GM21528 (cell line): ENCODE data around the gene RNF167.

Experiments used
- ATAC-seq: cut with Tn5 transposase; IDR thresholded peaks from one replicate; pipeline ENCODE4 v1.9.1; 2021; ENCODE audit warnings: mild to moderate bottlenecking, moderate library complexity; ENCODE audit not compliant: unreplicated experiment, low FRiP score

RNF167 gene

DNA sequence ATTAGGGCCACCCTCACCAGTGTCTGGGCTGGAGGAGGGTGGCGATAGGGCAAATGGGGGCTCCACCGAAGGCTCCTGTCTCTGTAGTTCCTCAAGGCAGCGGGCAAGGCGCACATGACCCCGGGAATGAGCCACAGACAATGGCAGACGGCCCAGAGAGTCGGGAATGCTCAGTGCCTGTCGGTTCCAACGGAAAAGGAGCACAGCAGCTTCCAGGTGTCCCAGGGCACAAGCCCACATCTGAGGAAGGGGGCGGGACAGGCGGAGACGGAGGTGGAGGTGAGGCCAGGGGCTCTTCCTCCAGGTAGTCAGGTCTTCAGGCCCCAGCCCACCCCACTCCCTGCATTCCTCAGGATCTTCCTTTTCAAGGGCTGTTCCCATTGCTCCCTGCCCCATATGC lies 32.7 kb downstream of the RNF167 start:
- no peak for ATAC-seq

DNA sequence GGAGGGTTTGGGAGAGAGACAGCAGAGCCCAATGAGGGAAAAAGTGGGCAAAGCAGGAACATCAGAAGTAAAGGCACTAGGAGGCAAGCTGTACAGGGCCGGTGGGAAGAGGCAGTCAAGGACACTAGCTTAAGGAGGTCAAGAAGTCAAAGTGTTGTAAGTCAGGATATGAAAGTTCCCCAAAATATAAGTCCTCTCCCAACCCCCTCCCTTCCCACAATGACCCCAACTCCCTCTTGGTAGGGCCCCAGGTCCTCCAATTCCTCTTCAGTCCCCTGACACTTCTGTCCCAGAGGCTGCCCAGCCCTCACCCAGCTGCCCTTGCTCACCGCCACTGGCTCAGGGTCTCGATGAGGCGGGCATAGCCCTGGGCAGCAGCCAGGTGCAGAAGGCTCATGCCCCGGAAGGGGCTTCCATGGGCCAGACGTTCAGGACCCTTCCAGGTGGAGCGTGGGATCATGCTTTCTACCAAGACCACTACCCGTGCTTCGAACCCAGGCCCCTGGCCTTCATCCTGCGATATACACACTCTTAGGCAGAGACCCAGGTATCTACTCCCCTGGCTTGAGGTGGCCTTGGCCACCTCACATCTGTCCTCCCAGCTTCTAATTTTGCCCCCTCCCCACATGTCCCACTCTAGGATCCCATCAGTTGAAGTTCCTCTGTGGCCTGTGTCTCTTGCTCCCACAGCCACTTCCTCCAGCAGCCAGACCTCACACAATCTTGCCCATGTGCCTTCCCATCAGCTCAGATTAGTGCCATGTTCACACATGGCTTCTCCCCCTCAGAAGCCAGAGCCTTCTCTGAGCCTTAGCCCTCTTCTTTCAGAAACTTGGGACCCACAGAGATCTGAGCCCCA lies 33.4 kb downstream of the RNF167 start:
- no peak for ATAC-seq

DNA sequence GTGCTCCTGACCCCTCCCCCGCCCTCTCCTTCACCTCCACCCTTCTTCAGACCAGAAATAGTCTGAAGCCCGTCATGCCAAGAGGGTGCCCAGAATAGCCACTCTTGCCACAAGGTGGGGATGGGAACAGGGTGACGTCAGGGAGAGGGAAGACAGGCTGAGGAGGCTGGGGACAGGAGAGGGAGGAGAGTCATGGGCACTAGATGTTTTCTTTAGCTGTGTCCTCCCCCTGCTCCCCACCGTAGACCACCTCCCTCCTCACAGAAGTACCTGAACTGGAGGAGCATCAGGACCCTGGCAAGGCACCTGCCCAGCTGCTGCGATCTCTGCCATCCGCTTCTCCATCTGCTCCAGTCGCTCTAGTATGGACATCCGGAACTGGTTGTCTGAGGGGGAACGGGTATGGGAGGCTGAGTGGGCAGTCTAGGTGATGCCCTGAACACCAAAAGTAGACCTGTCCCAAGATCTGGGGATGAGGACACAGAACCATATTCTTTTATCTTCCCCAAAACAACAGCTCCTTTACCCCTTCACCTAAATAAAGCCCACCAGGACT lies 34.1 kb downstream of the RNF167 start:
- ATAC-seq = no peak

DNA sequence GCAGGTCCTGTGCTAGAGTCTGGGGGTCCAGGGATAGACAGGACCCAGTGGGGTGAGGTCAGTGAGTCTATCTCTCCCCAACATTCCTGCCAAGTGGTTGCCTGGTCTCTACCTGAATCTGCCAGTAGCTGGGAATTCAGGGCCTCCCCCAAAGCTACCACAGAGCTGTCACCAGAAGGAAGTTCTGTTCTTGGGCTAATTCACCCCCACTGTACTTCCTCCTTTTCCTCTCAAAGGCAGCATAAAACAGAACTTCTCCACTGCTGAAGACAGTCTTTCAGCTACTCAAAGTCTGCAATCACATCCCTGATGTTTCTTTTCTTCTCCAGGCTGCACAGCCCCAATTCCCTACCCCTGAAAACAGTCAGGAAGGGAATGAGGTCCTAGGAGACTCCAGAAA lies 38.7 kb downstream of the RNF167 start:
- ATAC-seq = no peak

DNA sequence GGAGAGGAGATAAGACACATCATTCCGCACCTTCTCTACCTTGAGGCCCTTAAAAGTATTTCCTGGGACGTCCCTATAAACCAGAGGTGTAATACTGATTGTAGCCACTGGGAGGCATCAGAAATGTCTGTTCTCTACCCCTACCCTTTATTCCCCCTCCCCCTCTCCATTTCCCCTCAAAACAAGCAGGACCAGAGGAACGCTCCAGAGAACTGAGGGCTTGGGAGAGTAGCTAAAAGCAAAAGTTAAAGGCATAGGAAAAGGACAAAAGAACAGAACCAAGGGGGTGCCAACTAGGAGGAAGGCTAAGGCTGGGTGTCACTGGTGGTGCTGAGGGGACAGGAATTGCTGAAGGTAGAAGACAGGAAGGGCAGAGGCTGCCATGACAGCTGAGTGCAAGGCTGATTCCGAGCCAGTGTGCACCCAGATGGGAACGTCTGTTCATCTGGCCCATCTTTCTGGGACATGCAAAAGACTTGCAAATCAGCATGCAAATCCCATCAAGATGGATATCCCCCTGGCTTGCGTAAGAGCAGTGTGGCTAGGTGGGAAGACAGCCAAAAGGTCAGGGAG lies 40.7 kb downstream of the RNF167 start:
- no peak for ATAC-seq

DNA sequence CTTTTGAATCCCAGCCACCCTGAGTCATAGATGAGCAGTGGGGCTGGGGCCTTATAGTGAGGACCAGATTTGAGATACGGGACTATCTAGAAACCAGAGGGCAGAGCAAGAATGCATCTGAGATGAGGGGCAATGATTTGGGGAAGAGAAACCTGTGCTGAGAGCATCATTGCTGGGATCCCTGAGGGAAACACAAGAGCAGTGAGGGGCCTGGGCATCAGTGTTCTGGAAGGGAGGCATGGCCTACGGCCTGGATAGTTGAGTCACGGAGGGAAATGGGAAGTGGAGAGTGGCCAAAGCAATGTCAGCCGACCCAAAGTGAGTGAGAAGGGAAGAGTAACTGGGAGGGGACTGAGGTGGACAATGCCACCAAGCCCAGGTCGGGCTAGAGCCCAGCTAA lies 42.2 kb downstream of the RNF167 start:
- ATAC-seq = no peak

DNA sequence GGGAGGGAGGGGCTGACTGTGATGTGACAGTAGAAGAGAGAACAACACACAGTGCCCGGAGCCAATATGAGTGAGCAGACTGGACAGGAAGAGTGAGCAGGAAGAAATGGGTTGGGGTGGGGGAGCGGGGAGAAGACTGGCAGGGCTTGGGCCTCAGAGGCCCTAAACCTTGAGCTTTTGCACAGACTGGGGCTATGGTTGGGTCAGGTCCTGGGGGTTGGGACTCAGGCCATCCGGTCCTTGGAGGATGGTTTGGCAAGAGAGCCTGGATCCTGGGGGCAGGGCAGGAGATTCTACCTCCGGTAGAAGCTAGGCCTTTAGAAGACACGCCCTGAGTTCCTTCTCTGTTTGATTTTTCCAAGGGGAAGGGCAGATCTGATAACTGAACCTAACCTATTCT lies 46.3 kb downstream of the RNF167 start:
- no peak for ATAC-seq

DNA sequence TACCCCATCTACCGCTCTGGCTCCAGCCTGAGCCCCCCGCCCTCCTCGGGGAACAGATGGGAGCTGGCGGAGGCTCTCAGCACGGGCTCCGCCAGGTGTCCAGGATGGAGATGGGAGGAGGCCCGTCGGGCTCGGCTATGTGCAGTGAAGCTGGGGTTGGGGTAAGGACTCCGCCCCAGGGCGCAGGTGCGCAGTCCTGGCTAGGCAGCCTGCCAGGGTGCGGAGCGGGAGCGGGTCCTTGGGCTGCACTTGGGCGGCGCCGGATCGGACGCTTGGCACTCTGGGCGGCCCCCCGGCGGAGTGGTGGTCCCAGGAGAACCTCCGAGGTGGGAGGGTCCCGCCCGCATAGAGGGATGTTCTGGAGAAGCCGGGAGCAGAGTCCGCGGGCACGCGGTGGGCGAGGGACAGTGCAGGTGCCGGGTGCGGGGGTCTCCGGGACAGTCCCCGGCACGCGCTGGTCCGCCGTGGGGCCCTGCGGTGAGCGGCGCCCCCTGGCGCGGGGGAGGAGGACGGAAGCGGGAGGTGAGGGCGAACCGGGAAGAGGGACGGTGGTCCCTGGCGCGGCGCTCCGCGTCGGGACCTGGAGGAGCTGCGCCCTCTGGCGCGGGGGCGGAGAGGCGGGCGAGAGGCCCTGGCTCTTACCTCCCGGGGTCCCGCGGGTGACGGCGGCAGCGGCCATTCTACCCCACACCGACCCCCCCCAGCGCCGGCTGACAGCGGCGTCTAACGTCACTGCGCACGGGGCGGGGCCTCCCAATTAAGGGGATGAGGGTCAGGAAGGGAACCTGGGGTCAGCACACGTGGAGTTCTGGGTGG lies 47.1 kb downstream of the RNF167 start, which contains the start of gene CAMTA2:
CAMTA2 (minus strand) TSS at position 725 of the 816 bp plus-strand sequence. CDS start 1,453 bp downstream, outside the sequence.
- peak; percentile 64 for ATAC-seq

DNA sequence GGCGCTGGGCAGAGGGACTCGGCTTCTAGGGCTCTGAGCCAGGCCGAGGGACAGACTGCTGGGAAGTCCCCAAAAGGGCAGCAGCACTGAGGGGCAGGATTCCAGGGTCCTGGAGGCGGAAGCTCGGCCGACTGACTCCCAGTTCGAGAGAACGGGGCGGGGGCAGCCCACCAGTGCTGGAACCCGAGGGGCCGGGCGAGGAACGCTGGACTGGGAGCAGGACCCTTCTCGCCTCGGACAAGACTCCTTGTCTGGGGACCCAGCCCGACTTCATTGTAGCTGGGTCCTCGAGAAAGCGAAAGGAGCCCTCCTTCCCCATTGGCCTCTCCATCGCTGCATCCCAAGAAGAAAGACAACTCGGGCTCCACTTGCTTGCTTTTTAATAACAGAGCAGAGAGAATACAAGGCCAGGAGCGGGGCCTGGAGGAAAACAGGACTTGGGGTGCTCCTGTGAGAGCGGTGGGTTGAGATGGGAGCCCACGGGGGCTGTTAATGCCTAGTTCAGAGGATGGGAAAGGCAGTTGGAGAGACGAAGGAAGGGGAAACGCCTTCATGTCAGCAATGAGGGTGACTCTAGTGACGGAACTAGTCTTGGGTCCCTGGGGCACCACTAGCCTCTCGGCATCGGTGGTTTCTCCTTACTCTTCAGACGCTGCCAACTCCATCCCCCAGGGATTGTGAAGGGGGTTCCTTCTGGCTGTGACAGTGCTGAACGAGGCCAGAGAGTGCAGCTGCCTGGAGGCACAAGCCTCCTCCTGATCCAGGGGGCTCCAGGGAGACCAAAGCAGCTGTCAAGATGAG lies 47.9 kb downstream of the RNF167 start:
- peak; percentile 18 for ATAC-seq

DNA sequence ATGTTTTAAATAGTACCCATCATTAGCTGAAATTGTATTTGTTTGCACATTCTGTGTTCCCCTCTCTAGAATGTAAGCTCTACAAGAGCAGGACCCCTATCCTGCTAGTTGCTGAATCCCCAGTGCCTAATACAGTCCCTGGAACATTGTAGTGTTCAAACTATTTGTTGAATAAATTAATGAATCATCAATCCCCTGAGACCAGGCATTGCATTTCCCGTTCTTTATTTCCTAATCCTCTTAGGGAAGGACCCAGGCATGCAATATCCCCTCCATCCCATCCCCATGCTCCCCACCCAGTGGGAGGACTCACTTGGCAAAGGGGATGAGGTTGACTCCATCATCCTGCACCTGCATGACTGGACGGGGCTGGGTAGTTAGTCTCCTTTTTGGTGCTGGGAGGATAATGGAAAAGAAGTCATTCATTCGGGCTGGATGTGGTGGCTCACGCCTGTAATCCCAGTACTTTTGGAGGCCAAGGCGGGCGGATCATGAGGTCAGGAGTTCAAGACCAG lies 54.1 kb downstream of the RNF167 start:
- no peak for ATAC-seq
